ENCODE results near the gene MAP6. TPM values are rescaled to one million over a fixed set of nuclear protein-coding genes. Genes with fewer than 3 reads are reported as not detected.

Gene MAP6
- total RNA-seq, 1 experiment from 2014 or later: 3.0 TPM

DNA sequence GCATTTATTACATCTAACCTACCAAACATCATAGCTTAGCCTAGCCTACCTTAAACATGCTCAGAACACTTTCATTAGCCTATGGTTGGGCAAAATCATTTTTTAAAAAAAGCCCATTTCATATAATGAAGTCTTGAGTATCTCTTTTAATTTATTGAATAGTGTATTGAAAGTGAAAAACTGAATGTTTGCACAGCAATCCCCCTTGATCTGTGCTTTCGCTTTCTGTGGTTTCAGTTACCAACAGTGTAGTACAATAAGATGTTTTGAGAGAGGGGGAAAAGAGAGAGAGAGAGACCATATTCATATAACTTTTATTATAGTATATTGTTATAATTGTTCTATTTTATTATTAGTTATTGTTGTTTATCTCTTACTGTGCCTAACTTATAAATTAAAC is 8.4 kb upstream of the MAP6 start:
- Histone ChIP-seq H3K4me3 (ENCODE audit: low read length) (no peak overlapping the region), H3K9ac (ENCODE audit: low read length) (no peak overlapping the region), H3K36me3 (ENCODE audit: insufficient read depth, low read length) (no peaks in the 10 kb centered on the region; the same call in 1 of the 2 replicates), H3K9me2 (replicated peaks; ENCODE audit: insufficient read depth, low read length) (no peaks in the 10 kb centered on the region), H2AFZ (ENCODE audit: low read length) (no peak overlapping the region), H3K27ac (ENCODE audit: low read length) (no peak overlapping the region), H3K79me2 (ENCODE audit: low read length) (no peaks in the 10 kb centered on the region), H4K20me1 (ENCODE audit: insufficient read depth, low read depth, low read length) (no peaks in the 10 kb centered on the region), H3K4me1 (ENCODE audit: low read length) (no peaks in the 10 kb centered on the region), H3K4me2 (ENCODE audit: low read depth, low read length, poor library complexity, severe bottlenecking) (no peak overlapping the region), H3K27me3 (ENCODE audit: low read length) (no peaks in the 10 kb centered on the region), H3K9me3 (ENCODE audit: low read length) (peaks cover 5% of the 10 kb centered on the region; the same call in 1 of the 2 replicates)
- no peak for DNase-seq

DNA sequence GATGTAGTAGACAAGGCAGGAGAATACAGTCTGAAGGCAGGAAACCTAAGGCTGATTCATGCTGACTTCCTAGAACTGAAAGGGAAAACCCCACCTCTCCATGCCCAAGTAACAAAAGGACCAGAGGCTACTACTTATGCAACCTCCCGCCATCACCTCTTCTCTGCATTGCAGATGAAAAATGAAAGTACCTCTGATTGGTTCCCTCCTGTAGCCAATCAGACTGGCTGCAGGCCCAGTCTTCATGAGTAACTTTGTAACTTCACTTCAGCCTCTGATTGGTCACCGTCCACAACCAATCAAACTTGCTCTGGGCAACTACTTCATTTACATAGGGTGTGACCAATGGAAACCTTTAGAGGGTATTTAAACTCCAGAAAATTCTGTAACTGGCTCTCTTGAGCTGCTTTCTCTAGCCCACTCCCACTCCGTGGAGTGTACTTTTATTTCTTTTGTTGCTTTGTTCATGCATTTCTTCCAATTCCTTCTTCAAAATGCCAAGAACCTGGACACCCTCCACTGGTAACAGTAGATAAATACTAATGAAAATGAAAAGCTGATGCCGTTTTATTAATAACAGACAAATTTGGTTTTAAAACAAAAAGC is 5.2 kb upstream of the MAP6 start:
- H3K36me3 ChIP-seq (ENCODE audit: insufficient read depth, low read length): no peaks in the 10 kb centered on the region; the same call in 1 of the 2 replicates
- H3K79me2 ChIP-seq (ENCODE audit: low read length): no peaks in the 10 kb centered on the region
- no peaks in the 10 kb centered on the region for H3K9me2 ChIP-seq (replicated peaks; ENCODE audit: insufficient read depth, low read length)
- DNase-seq: peak; percentile 82
- H3K4me2 ChIP-seq (ENCODE audit: low read depth, low read length, poor library complexity, severe bottlenecking): no peak overlapping the region
- H3K4me1 ChIP-seq (ENCODE audit: low read length): no peaks in the 10 kb centered on the region
- 0 out of 2 replicates have a peak overlapping the region, but pooled peaks have one; percentile 11 for H2AFZ ChIP-seq (ENCODE audit: low read length)
- no peaks in the 10 kb centered on the region for H4K20me1 ChIP-seq (ENCODE audit: insufficient read depth, low read depth, low read length)
- no peak overlapping the region for H3K4me3 ChIP-seq (ENCODE audit: low read length)
- peaks cover 5% of the 10 kb centered on the region; the same call in 1 of the 2 replicates for H3K9me3 ChIP-seq (ENCODE audit: low read length)
- no peak overlapping the region for H3K27ac ChIP-seq (ENCODE audit: low read length)
- H3K27me3 ChIP-seq (ENCODE audit: low read length): no peaks in the 10 kb centered on the region
- no peak overlapping the region for H3K9ac ChIP-seq (ENCODE audit: low read length)

DNA sequence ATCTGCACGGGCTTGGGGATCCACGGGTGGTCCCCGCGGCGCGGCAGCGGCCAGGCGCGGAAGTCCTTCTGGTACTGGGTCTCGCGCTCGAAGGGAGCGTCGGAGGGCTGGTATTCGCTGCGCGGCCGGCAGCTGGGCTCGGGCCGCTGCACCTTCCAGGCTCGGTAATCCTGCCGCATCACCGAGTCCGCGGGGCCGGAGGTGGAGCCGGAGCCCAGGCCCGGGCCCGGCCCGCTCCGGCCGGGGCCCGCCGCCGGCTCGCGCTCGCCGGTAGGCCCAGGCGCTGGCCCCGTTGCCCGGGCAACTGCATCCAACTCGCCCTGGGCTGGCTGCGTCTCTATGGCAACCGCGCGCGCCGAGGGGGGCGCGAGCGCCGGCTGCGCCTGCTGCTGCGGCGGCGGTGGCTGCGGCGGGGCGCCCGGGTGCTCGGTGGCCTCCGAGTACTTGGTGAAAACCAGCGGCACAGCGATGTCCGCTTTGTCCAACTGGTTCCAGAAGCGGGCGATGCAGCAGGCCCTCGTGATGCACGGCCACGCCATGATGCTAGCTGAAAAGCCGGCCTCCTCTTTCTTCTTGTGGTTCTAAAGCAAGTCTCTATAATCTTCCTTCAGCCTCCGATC is 897 bp downstream of the MAP6 start:
- no peak overlapping the region for H3K4me3 ChIP-seq (ENCODE audit: low read length)
- no peaks in the 10 kb centered on the region for H3K9me3 ChIP-seq (ENCODE audit: low read length)
- DNase-seq: no peak
- H3K79me2 ChIP-seq (ENCODE audit: low read length): no peaks in the 10 kb centered on the region
- H4K20me1 ChIP-seq (ENCODE audit: insufficient read depth, low read depth, low read length): no peaks in the 10 kb centered on the region
- no peaks in the 10 kb centered on the region for H3K4me1 ChIP-seq (ENCODE audit: low read length)
- H3K27me3 ChIP-seq (ENCODE audit: low read length): no peaks in the 10 kb centered on the region
- no peaks in the 10 kb centered on the region for H3K9me2 ChIP-seq (replicated peaks; ENCODE audit: insufficient read depth, low read length)
- H3K27ac ChIP-seq (ENCODE audit: low read length): no peak overlapping the region
- H3K36me3 ChIP-seq (ENCODE audit: insufficient read depth, low read length): no peaks in the 10 kb centered on the region
- H2AFZ ChIP-seq (ENCODE audit: low read length): no peak overlapping the region
- H3K4me2 ChIP-seq (ENCODE audit: low read depth, low read length, poor library complexity, severe bottlenecking): peak overlapping the region; percentile 38
- H3K9ac ChIP-seq (ENCODE audit: low read length): no peak overlapping the region

DNA sequence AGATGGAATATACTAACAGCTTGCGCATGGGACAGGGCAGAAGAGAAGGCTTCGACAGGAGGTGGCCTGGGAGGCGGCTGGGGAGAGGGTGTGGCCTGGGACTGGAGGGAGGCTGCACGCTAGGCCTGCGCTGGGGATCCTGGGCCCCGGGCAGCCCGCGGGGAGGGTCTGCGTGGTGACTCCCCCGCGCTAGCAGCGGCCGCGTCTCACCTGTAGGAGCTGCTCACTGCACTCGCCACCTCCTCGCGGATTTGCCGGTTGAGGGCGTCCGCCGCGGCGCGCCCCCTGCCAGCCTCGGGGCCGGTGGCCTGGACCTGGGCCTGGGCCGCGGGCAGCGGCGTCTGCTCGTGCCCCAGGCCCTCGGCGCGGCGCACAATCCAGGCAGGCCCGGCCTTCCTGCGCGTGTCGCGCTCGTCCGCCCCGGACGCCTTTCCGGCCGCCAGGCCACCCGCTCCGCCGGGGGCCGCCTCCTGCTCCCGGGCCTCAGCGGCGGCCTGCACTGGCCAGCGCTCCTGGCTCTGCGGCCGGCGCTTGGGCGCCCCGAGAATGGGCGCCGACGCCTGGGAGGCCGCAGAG is 1.5 kb downstream of the MAP6 start:
- H3K79me2 ChIP-seq (ENCODE audit: low read length): no peaks in the 10 kb centered on the region
- H3K9ac ChIP-seq (ENCODE audit: low read length): no peak overlapping the region
- no peaks in the 10 kb centered on the region for H4K20me1 ChIP-seq (ENCODE audit: insufficient read depth, low read depth, low read length)
- no peak overlapping the region for H3K4me3 ChIP-seq (ENCODE audit: low read length)
- H3K4me1 ChIP-seq (ENCODE audit: low read length): no peaks in the 10 kb centered on the region
- no peak overlapping the region for H2AFZ ChIP-seq (ENCODE audit: low read length)
- no peak for DNase-seq
- H3K27ac ChIP-seq (ENCODE audit: low read length): no peak overlapping the region
- H3K4me2 ChIP-seq (ENCODE audit: low read depth, low read length, poor library complexity, severe bottlenecking): peak overlapping the region; percentile 38
- no peaks in the 10 kb centered on the region for H3K9me2 ChIP-seq (replicated peaks; ENCODE audit: insufficient read depth, low read length)
- no peaks in the 10 kb centered on the region for H3K36me3 ChIP-seq (ENCODE audit: insufficient read depth, low read length)
- H3K27me3 ChIP-seq (ENCODE audit: low read length): no peaks in the 10 kb centered on the region
- no peaks in the 10 kb centered on the region for H3K9me3 ChIP-seq (ENCODE audit: low read length)

DNA sequence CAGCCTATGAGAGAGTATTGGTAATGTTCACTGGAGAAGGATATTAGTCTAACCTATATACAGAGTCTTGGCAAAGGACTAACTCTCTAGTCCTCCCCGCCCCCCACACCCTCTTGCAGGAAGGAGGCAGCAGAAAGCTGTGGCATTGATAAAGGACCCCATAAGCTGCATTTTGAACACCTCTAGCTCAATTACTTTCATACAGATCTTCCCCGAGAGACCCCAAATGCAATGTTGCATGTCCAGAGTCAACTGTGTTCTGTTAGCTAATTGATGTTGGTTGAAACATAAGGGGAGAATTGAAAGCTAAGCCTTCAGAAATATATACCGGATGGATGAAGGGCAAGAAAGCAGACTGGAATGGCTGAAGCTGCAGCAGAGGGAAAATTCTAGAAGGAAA is 2.8 kb downstream of the MAP6 start:
- DNase-seq: no peak
- Histone ChIP-seq H3K9ac (ENCODE audit: low read length) (no peak overlapping the region), H3K9me3 (ENCODE audit: low read length) (no peaks in the 10 kb centered on the region), H3K79me2 (ENCODE audit: low read length) (no peaks in the 10 kb centered on the region), H3K27ac (ENCODE audit: low read length) (no peak overlapping the region), H3K4me2 (ENCODE audit: low read depth, low read length, poor library complexity, severe bottlenecking) (no peak overlapping the region), H4K20me1 (ENCODE audit: insufficient read depth, low read depth, low read length) (no peaks in the 10 kb centered on the region), H3K4me1 (ENCODE audit: low read length) (no peaks in the 10 kb centered on the region), H3K9me2 (replicated peaks; ENCODE audit: insufficient read depth, low read length) (no peaks in the 10 kb centered on the region), H3K27me3 (ENCODE audit: low read length) (no peaks in the 10 kb centered on the region), H2AFZ (ENCODE audit: low read length) (no peak overlapping the region), H3K36me3 (ENCODE audit: insufficient read depth, low read length) (no peaks in the 10 kb centered on the region), H3K4me3 (ENCODE audit: low read length) (no peak overlapping the region)

DNA sequence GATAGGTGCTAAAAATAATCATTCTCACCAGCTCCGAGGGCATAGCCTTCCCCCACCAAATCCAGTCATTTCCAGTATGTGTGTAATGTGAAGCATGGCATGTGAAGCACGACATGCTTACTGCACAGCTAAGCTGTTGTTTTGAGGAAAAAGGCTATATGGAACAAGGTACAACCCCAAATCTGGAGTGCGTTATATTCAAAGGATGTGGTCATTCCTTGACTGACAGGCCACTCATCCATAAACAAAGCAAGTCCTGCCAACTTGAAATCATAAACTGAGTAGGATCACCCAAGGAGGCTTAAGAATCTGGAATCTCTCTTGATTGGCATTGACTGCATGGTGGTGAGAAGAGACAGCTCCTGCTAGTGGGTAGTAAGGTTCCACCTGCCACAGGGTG is 3.7 kb downstream of the MAP6 start:
- Histone ChIP-seq H4K20me1 (ENCODE audit: insufficient read depth, low read depth, low read length) (no peaks in the 10 kb centered on the region), H3K4me3 (ENCODE audit: low read length) (no peak overlapping the region), H2AFZ (ENCODE audit: low read length) (no peak overlapping the region), H3K27ac (ENCODE audit: low read length) (no peak overlapping the region), H3K36me3 (ENCODE audit: insufficient read depth, low read length) (no peaks in the 10 kb centered on the region), H3K9me3 (ENCODE audit: low read length) (no peaks in the 10 kb centered on the region), H3K9me2 (replicated peaks; ENCODE audit: insufficient read depth, low read length) (no peaks in the 10 kb centered on the region), H3K27me3 (ENCODE audit: low read length) (no peaks in the 10 kb centered on the region), H3K4me2 (ENCODE audit: low read depth, low read length, poor library complexity, severe bottlenecking) (no peak overlapping the region), H3K4me1 (ENCODE audit: low read length) (no peaks in the 10 kb centered on the region), H3K9ac (ENCODE audit: low read length) (no peak overlapping the region), H3K79me2 (ENCODE audit: low read length) (no peaks in the 10 kb centered on the region)
- no peak for DNase-seq

DNA sequence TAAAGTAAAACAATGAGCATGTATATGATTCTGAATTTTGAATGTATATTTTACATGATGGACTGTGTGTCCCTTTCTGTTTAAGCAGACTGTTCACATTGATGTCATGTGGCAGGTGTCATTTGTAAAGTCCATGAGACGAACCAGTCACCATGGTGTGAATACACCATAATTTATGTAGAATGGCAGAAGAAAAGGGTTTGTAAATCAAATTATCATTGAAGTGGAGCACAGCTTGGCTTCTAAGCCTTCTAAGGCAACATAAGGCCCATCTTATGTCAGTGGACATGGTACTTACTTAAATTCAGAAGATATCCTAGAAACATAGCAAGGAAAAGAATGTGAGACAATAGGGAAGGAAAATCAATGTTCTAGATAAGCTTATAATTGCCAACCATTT is 4.4 kb downstream of the MAP6 start:
- Histone ChIP-seq H3K9ac (ENCODE audit: low read length) (no peak overlapping the region), H3K9me3 (ENCODE audit: low read length) (no peaks in the 10 kb centered on the region), H2AFZ (ENCODE audit: low read length) (no peak overlapping the region), H3K4me3 (ENCODE audit: low read length) (no peak overlapping the region), H3K27me3 (ENCODE audit: low read length) (no peaks in the 10 kb centered on the region), H3K4me1 (ENCODE audit: low read length) (no peaks in the 10 kb centered on the region), H3K9me2 (replicated peaks; ENCODE audit: insufficient read depth, low read length) (no peaks in the 10 kb centered on the region), H3K36me3 (ENCODE audit: insufficient read depth, low read length) (no peaks in the 10 kb centered on the region), H3K4me2 (ENCODE audit: low read depth, low read length, poor library complexity, severe bottlenecking) (no peak overlapping the region), H4K20me1 (ENCODE audit: insufficient read depth, low read depth, low read length) (no peaks in the 10 kb centered on the region), H3K27ac (ENCODE audit: low read length) (no peak overlapping the region), H3K79me2 (ENCODE audit: low read length) (no peaks in the 10 kb centered on the region)
- no peak for DNase-seq

DNA sequence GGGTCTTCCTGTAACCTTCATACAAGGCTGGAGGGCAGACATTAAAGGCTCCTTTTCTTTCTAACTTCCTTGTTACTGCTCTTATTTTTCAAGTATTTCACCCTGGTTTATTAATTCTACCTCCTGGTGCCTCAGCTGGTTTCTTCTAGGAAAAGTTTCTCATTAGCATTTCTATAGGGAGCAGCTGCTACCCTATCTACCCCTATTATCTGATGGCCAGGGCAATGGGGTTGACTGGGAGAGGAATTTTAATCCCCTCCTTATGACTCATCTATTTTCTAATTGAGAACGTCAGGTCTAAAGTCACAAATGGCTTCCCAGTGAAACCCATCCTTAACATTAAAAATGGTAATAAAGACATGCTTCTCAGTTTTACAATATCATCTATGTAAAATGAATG is 5.0 kb downstream of the MAP6 start:
- Histone ChIP-seq H3K9me2 (replicated peaks; ENCODE audit: insufficient read depth, low read length) (no peaks in the 10 kb centered on the region), H3K27me3 (ENCODE audit: low read length) (no peaks in the 10 kb centered on the region), H3K4me3 (ENCODE audit: low read length) (no peak overlapping the region), H3K9ac (ENCODE audit: low read length) (no peak overlapping the region), H3K36me3 (ENCODE audit: insufficient read depth, low read length) (no peaks in the 10 kb centered on the region), H3K27ac (ENCODE audit: low read length) (no peak overlapping the region), H3K4me2 (ENCODE audit: low read depth, low read length, poor library complexity, severe bottlenecking) (no peak overlapping the region), H2AFZ (ENCODE audit: low read length) (no peak overlapping the region), H3K79me2 (ENCODE audit: low read length) (no peaks in the 10 kb centered on the region), H4K20me1 (ENCODE audit: insufficient read depth, low read depth, low read length) (no peaks in the 10 kb centered on the region), H3K9me3 (ENCODE audit: low read length) (no peaks in the 10 kb centered on the region), H3K4me1 (ENCODE audit: low read length) (no peaks in the 10 kb centered on the region)
- DNase-seq: no peak

All from Karpas-422 (cell line).